Femur (tissue), 1 donor: ENCODE data around the gene DTNA.

ENCODE experiments used
- DNase-seq: peaks from one replicate; pipeline ENCODE4 v3.0.0-alpha.2; 2017

Gene DTNA

GRCh38 chr18:34809451-34810072 lies 99.5 kb downstream of the DTNA start:
- DNase-seq, result no peak

- no peak for DNase-seq
Observed at GRCh38 chr18:34816183-34816582, 106.1 kb downstream of the DTNA start.

GRCh38 chr18:34817636-34818035 lies 107.5 kb downstream of the DTNA start:
- no peak for DNase-seq

GRCh38 chr18:34818064-34818463 lies 108.0 kb downstream of the DTNA start:
- no peak for DNase-seq

- DNase-seq, result no peak
Observed at GRCh38 chr18:34820360-34821065, 110.4 kb downstream of the DTNA start.

- DNase-seq, result no peak
Observed at GRCh38 chr18:34821669-34822210, 111.6 kb downstream of the DTNA start.

GRCh38 chr18:34828093-34828492 lies 118.0 kb downstream of the DTNA start:
- no peak for DNase-seq

- DNase-seq, result no peak
Observed at GRCh38 chr18:34834897-34835296, 124.8 kb downstream of the DTNA start.

- no peak for DNase-seq
Observed at GRCh38 chr18:34835466-34835865, 125.4 kb downstream of the DTNA start.

- no peak for DNase-seq
Observed at GRCh38 chr18:34837769-34838272, 127.7 kb downstream of the DTNA start.

- DNase-seq, result no peak
Observed at GRCh38 chr18:34838669-34839068, 128.6 kb downstream of the DTNA start.

- DNase-seq, result no peak
Observed at GRCh38 chr18:34840256-34840826, 130.2 kb downstream of the DTNA start.

- DNase-seq, result no peak
Observed at GRCh38 chr18:34841891-34842290, 131.8 kb downstream of the DTNA start.

- DNase-seq, result no peak
Observed at GRCh38 chr18:34844072-34844471, 134.0 kb downstream of the DTNA start.

- no peak for DNase-seq
Observed at GRCh38 chr18:34844732-34845459, 134.8 kb downstream of the DTNA start.

GRCh38 chr18:34847408-34847807 lies 137.3 kb downstream of the DTNA start:
- DNase-seq, result no peak

GRCh38 chr18:34848156-34848555 lies 138.1 kb downstream of the DTNA start:
- no peak for DNase-seq

GRCh38 chr18:34848695-34849094 lies 138.6 kb downstream of the DTNA start:
- no peak for DNase-seq

- no peak for DNase-seq
Observed at GRCh38 chr18:34857320-34857719, 147.2 kb downstream of the DTNA start.

GRCh38 chr18:34858188-34858587 lies 148.1 kb downstream of the DTNA start:
- DNase-seq, result no peak

GRCh38 chr18:34859496-34859895 lies 149.4 kb downstream of the DTNA start:
- DNase-seq, result no peak

GRCh38 chr18:34862561-34862960 lies 152.5 kb downstream of the DTNA start:
- no peak for DNase-seq

GRCh38 chr18:34863702-34864101 lies 153.6 kb downstream of the DTNA start:
- no peak for DNase-seq
